ENCODE measurements around the gene RSRC1.
"Not testable (repeated sequence)": the region's sequence is repeated elsewhere in the genome, so short reads cannot be mapped to it uniquely, and the experiment has no call there.

The RSRC1 gene

GRCh38 chr3:158535918-158536317, 426.0 kb downstream of the RSRC1 start:
- no peak for DNase-seq

DNA sequence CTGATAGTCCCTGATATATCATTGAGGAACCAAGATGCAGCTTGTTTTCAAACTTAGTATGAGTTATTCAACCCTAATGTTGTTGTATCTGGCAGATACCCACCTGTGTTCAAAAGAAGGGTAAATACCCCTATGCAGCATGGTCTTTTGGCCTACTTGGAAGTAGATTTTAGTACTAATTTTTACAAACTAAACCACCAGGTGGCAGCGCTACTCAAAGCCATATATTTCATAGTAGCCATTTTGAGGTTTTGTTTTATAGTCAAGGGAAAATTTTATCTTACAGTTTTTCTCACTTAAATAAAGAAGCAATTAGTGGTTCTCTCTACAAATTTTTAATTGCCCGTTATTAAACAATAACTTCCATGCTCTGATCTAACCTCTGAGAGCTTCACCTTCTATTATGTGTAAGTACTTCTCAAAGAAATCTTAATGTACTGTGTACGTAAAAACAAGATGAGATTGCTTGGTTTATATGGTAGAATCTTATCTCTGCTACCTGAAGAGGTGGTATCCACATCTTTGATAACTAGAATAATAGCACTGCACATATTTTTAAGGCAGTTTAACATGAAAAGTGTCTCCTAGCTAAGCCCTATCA, 429.6 kb downstream of the RSRC1 start:
- peak; percentile 46 for DNase-seq

DNA sequence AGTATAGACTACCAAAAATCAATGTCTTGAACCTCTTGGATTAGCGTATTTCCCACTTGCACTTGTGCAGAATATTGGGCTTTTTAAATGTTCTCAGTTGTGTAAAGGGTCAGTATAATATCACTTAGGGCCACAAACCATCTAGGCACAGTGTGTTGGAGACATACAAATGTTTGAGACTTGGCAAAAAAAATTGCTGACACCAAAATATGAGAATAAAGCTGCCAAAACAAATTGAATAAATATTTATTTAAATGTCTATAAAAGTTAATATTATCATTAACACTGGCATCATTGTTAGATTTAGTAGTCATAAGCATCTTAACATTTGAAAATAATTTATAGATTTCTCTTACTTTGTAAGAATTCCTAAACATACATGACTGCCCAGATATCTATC, 430.2 kb downstream of the RSRC1 start:
- no peak for DNase-seq

DNA sequence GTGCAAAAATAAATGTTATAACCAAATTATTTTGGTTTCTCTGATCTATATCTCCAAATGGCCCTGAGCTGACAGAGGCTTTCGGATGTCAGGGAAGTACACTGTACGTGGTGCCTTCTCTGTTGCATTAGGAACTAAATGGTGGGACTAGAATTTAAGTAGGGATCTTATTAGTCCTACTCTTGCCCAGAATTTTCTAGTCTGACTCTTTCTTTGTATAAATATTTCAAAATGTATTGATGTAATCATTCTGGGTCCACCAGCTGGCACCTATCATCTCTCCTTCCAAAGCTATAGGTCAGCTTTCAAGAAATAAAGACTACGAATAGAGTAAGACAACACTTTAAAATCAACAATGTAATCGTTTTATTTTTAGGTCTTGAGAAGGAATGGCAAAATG, 438.8 kb downstream of the RSRC1 start:
- DNase-seq: no peak

- not testable (repeated sequence) for DNase-seq
Observed at GRCh38 chr3:158549938-158550337, 440.0 kb downstream of the RSRC1 start.

DNA sequence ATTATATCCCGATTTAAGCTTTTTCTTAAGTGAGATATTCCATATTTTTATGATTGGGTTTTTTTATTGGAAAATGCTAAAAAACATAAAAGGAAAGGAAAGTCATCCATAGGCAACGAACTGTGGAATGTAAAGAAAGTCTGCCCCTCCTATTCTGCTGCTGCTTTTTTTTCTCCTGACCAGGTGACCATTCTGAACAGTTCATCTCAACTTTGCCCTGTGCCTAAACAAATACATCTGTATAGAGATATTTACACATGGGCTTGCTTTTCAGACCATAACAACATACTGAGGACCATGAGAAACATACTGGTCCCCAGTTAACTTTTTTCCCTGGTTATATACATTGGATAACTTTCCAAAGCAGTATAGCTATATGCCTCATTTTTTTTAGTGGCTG, 442.2 kb downstream of the RSRC1 start:
- no peak for DNase-seq

DNA sequence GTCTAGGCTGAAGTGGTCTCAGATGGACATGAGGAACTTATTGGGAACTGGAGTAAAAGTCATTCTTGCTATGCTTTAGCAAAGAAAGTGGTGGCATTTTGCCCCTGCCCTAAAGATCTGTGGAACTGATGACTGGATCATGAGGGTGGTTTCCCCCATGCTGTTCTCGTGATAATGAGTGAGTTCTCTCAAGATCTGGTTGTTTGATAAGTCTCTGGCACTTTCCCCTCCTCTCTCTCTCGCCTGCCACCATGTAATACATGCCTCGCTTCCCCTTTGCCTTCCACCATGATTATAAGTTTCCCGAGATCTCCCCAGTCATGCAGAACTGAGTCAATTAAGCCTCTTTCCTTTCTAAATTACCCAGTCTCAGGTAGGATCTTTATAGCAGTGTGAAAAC, 449.6 kb downstream of the RSRC1 start:
- no peak for DNase-seq

- DNase-seq: no peak
Observed at GRCh38 chr3:158560979-158561378, 451.1 kb downstream of the RSRC1 start.

DNA sequence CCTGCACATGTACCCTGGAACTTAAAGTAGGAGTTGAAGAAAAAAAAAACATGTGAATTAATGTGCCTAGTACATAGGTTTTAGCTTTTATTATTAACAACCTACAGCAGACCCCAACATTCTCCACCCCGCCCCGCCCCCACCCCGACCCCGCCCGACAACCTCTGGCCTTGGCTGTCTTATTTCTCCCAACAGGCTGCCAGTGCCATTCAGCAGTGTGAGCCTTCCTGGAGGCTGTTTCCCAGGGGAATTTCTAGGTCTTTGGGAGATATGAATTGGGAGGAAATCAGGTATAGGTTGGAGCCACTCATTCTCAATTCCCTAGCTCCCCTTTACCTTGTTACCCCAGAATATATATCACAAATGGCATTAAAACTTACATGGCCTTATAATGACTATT, 452.8 kb downstream of the RSRC1 start:
- no peak for DNase-seq

GRCh38 chr3:158563076-158563475, 453.2 kb downstream of the RSRC1 start:
- DNase-seq: no peak

- no peak for DNase-seq
Observed at GRCh38 chr3:158565076-158565475, 455.2 kb downstream of the RSRC1 start.

- peak; percentile 14 for DNase-seq
Observed at GRCh38 chr3:158568784-158569183, 458.9 kb downstream of the RSRC1 start.

GRCh38 chr3:158569794-158570193, 459.9 kb downstream of the RSRC1 start:
- no peak for DNase-seq

GRCh38 chr3:158570999-158571702, 461.3 kb downstream of the RSRC1 start, which contains the start of gene MLF1:
Gene MLF1, plus strand, starts transcription at chr3:158571194. Its CDS starts 107 bp downstream, at chr3:158571301.
- DNase-seq: peak; percentile 96

- no peak for DNase-seq
Observed at GRCh38 chr3:158571969-158572765, 462.3 kb downstream of the RSRC1 start.

DNA sequence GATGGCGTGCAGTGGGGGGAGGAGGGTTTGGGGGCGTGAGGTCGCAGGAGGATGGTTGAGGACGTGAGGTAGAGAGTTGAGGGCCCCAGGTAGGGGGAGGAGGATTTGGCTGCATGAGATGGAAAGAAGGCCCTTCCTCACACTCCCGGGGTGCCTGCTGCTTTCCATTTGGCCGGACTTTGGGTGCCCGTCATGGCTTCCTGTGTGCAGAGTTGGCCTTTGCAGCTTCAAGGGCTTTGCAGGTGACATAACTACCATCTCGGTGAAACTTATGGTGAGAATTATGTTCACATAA, 462.8 kb downstream of the RSRC1 start:
- no peak for DNase-seq

- no peak for DNase-seq
Observed at GRCh38 chr3:158573714-158574113, 463.8 kb downstream of the RSRC1 start.

GRCh38 chr3:158574646-158575045, 464.8 kb downstream of the RSRC1 start:
- DNase-seq: no peak

GRCh38 chr3:158590223-158590622, 480.3 kb downstream of the RSRC1 start:
- no peak for DNase-seq

Data from fibroblast of skin of back (primary cell).